Measurements from ENCODE around the gene TMTC4.
A peak's percentile ranks its signal among the peaks of the same experiment; 100 is the strongest.

DNA sequence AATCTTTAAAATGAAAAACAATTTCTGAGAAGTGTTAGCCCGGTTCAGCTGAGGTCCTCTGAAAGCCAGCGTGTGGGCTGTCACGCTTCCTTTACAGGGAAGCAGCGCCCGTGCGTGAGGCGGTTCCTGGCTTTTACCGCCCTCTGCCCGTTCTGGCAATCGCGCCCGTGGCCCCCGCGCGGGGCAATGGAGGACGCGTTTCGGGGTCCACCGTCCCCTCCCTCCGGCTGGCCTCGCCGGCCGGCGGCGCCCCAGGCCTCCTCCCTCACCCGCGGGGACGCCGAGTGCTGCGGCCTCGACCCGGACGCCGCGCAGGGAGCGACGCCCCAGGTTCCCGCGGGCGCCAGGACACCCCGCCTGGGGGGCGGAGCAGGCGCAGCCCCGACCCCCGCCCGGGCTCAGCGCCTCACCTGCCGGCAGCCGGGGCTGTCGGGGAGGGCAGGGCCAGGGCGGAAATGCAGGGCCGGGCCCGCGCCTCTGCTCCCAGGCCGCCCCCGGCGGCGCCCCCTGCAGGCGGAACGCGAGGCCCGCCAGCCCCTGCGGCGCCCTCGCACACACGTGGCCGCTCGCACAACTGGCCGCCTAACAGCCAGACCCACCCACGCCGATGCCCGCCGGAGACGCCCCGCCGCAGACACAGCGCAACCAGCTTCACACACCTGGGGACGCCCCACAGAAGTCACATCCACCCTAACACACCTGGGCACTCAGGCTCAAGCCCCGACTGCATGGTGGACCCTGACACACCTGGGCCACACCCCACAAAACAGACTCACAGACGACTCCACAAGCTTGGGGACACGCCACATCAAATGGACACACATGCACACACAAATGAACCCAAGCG lies 86.0 kb downstream of the TMTC4 start, which contains the start of gene GGACT:
- peak; percentile 59 for TF ChIP-seq CTCF (IDR thresholded peaks at IDR 0.05; ENCODE audit: poor library complexity)
- TF ChIP-seq EZH2phosphoT487 (IDR thresholded peaks at IDR 0.05; ENCODE audit: low read depth, severe bottlenecking, unreplicated experiment): no peak

Measured in hepatocyte (in vitro differentiated cells).